Urothelium cell line (cell line): ENCODE measurements around the gene KRTAP10-3.
A peak's percentile ranks its signal among the peaks of the same experiment; 100 is the strongest.
"Not testable (repeated sequence)": the region's sequence is repeated elsewhere in the genome, so short reads cannot be mapped to it uniquely, and the experiment has no call there.

Experiments
- DNase-seq: peaks from one replicate; pipeline ENCODE4 v3.0.0; 2011; ENCODE audit warnings: low spot score, mixed read lengths
- FAIRE-seq: peaks from 2 replicates; lab custom pipeline; 2011; peaks lifted over from hg19 to GRCh38; lab: Jason Lieb, UNC

Gene KRTAP10-3

DNA sequence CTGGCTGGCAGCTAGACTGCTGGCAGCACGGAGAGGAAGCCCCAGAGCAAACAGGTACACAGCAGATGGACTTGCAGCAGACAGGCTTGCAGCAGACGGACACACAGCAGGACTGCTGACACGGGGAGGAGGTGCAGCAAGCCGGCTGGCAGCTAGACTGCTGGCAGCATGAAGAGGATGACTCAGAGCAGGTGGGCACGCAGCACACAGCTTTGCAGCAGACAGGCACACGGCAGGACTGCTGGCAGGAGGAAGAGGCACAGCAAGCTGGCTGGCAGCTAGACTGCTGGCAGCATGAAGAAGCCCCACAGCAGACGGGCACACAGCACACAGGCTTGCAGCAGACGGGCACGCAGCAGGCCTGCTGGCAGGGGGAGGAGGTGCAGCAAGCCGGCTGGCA, 7.8 kb downstream of the KRTAP10-3 start:
- peak; percentile 55 for FAIRE-seq
- DNase-seq, result no peak

DNA sequence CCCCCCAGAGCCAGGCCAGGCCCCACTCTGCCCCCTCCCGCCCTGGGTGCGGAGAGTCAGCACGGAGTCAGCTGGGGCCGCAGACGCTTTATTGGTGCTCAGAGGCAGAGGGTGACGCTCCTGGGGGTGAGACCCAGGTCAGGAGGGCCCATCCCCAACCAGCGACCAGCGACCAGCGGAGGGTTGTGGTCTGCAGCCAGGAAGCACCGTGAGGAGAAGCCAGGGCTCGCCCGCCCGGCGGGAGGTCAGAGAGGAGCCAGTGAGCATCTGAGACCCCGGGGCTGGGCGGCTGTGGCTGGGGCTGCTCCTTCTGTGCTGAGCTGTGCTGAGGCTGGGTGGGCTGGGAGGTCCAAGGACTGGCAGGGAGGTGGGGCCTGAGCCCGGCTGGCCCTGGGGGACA, 8.3 kb downstream of the KRTAP10-3 start:
- not testable (repeated sequence) for DNase-seq
- FAIRE-seq, result peak; percentile 92

DNA sequence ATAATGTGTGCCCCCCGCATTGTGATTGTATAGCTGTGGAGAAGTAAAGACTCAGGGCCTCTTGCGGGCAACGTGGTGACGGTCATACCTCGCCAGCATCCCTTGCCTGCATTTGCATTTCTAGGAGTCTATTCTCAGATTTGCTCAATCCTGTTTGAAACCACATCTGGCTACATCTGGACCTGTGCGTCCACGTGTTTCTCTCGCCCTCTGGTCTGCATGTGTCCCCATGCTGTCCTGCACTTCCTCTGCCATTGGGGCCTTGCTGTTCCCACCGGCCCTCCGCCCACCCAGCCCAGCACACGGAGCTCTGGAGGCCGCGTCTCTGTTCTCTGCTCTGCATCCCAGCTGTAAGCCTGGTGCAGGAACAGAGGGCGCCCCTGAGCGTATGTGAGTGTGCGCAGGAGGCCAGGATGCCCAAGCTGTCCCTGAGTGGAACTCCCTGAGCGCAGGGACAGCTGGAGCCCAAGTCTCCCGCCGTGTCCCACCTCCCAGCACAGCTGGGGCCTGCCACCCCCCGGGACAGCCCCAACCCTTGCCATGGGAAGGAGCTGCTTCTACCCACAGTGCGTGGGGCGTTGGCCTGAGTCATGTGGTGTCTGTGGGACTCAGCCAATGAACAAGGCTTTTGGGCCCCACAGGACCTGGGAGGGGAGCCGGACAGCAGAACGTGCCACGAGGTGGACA, 8.9 kb downstream of the KRTAP10-3 start:
- no peak for FAIRE-seq
- no peak for DNase-seq

DNA sequence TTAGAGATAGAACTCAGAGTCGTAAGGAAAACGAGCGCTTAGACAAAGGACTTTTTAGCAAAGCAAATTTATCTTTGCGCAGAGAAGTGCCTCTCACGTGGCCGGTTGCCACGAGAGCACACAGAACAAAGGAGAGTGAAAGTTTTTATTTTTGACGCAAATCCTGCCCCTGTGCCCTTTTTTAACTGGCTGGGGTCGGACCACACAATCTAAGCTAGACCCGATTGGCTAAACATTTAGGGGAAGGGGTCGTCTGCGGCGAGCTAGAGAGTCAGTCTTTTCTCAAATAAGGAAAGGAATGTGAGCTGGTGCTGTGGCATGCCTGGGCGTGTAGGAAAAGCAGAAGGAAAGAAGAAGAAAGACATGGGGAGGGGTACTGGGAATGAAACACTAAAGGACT, 9.7 kb downstream of the KRTAP10-3 start:
- no peak for DNase-seq

GRCh38 chr21:44548381-44548780, 10.2 kb downstream of the KRTAP10-3 start:
- FAIRE-seq (no peak), DNase-seq (no peak)

More for the DNA sequence above, 9.7 kb downstream of the KRTAP10-3 start:
- FAIRE-seq, result no peak

GRCh38 chr21:44547656-44548331, 10.8 kb downstream of the KRTAP10-3 start:
- DNase-seq (no peak), FAIRE-seq (no peak)

DNA sequence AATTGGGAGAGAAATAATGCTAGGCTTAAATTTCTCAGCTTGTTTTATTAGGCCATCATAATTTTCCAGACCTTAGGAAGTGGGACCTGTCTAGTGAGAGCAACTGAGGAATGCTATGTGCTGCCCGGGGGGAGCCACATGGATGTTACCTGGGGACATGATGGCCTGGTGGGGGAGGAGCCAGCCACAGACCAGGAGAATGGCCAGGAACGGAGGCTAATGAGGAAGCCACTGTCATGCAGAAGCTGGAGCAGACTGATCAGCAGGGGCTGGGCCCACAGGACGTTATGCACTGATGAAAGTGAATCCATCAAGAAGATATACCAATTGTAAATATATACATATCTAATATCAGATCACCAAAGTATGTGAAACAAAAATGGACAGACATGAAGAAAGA, 14.0 kb downstream of the KRTAP10-3 start:
- DNase-seq, result no peak

GRCh38 chr21:44542716-44543115, 15.9 kb downstream of the KRTAP10-3 start:
- DNase-seq (no peak), FAIRE-seq (no peak)

More for the DNA sequence above, 14.0 kb downstream of the KRTAP10-3 start:
- FAIRE-seq, result no peak

GRCh38 chr21:44540741-44541288, 17.8 kb downstream of the KRTAP10-3 start:
- no peak for FAIRE-seq

GRCh38 chr21:44539991-44540666, 18.5 kb downstream of the KRTAP10-3 start, which contains the start of gene KRTAP10-1:
KRTAP10-1 (minus strand) TSS chr21:44540195; CDS start chr21:44540150, 45 bp downstream.
- DNase-seq, result no peak
- FAIRE-seq, result no peak

More at GRCh38 chr21:44540741-44541288, 17.8 kb downstream of the KRTAP10-3 start:
- DNase-seq, result no peak

DNA sequence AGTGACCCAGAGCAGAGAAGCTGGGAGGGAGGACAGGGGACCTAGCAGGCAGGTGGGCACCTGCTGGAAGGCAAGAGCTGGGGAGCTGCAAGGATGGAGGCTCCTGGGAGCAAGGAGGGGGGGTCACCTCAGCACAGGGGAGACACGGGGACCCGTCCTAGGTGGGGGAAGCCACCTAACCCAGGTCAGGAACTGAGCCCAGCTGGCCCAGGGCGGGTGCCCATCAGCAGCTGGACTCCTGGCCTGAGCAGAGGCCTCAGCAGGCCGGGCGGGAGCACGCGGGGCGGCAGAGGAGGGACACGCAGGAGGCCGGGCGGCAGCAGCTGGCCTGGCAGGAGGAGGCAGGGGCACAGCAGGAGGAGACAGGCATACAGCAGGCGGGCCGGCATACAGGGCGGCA, 19.5 kb downstream of the KRTAP10-3 start:
- no peak for FAIRE-seq

GRCh38 chr21:44537930-44538911, 20.4 kb downstream of the KRTAP10-3 start:
- FAIRE-seq, result no peak
- DNase-seq, result no peak

More for the DNA sequence above, 19.5 kb downstream of the KRTAP10-3 start:
- DNase-seq, result no peak

DNA sequence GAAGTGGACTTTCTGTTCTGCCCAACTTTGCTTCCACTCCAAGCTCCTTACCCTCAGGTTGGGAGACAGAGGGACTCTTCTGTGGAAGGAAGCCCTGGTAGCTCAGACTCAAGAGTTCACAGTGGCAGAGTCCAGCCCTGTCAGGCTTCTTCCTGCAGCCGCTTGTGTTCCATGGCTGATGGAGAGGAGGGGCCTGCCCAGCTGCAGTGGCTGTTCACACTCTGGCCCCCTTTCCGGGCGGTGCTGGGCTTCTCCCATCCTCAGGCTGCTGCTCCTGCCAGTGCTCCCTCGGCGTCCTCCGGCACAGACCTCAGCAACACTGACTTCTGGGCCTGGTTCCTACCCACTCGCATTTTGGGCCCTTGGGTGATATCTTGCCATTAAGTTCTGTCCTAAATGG, 22.6 kb downstream of the KRTAP10-3 start:
- DNase-seq (no peak), FAIRE-seq (no peak)

DNA sequence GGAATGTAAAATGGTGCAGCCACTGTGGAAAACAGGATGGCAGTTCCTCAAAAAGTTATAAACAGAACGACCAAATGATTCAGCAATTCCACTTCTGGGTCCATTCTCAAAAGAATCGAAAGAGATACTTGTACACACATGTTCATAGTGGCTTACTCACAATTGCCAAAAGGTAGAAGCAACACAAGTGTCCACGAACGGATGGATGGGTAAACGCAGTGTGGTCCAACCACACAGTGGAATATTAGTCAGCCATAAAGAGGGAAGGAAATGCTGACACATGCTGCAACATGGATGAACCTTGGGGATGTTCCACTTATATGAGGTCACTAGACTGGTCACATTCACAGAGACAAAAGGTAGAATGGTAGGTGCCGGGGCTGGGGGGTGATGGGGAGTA, 23.9 kb downstream of the KRTAP10-3 start:
- FAIRE-seq, result no peak
- no peak for DNase-seq

DNA sequence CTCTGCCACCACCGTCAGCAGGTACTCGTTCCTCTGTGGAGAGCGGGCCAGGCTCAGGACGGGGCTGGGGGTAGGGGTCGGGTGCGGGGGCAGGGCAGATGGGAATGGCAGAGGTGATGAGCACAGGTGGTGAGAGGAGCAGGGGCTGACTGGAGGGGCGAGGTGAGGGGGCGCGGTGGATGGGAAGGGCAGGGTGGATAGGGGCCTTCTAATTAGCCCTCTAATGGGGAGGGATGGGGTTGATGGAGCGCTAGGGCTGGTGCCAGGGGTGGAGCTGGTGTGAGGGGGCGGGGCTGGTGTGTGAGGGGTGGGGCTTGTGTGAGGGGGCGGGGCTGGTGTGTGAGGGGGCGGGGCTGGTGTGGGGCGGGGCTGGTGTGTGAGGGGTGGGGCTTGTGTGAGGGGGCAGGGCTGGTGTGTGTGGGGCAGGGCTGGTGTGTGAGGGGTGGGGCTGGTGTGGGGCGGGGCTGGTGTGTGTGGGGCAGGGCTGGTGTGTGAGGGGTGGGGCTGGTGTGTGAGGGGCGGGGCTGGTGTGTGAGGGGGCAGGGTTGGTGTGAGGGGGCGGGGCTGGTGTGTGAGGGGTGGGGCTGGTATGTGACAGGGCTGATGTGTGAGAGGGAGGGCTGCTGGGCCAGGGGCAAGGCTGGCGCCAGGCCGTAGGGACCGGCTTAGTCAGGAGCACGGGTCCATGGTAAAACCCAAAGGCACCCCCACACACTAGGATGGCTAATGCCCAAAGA, 24.5 kb downstream of the KRTAP10-3 start:
- DNase-seq, result no peak
- FAIRE-seq, result no peak

DNA sequence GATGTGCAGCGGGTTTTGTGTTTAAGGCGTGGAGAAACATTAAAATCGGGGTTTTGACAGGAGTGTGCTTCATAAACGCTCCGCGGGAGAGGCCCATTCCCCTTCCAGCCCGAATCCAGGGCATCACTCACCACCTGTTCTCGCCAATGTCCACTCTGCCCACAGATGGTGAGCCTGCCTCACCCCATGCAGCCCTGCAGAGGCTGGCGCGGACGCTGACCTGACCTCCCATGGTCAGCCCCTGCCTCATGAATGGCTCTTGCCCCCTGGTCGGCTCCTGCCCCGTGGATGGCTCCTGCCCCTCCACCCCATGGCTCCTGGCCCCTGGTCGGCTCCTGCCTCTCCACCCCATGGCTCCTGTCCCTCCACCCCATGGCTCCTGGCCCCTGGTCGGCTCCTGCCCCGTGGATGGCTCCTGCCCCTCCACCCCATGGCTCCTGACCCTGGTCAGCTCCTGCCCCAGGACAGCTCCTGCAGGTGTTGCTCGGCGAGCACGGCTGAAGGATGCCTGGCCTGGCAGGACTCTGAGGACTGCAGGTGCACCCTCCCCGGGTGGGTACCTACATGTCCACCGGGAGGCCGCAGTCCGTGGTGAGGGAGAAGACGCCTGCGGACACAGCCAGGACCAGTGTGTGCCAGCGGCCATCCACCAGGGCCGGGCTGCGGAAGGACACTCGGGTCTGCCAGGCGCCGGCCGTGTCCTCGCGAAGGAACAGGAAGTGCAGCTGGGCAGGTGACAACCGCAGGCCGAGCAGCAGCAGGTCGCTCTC, 25.3 kb downstream of the KRTAP10-3 start:
- FAIRE-seq (no peak), DNase-seq (no peak)

- FAIRE-seq (no peak), DNase-seq (no peak)
Observed at GRCh38 chr21:44532712-44533111, 25.9 kb downstream of the KRTAP10-3 start.

DNA sequence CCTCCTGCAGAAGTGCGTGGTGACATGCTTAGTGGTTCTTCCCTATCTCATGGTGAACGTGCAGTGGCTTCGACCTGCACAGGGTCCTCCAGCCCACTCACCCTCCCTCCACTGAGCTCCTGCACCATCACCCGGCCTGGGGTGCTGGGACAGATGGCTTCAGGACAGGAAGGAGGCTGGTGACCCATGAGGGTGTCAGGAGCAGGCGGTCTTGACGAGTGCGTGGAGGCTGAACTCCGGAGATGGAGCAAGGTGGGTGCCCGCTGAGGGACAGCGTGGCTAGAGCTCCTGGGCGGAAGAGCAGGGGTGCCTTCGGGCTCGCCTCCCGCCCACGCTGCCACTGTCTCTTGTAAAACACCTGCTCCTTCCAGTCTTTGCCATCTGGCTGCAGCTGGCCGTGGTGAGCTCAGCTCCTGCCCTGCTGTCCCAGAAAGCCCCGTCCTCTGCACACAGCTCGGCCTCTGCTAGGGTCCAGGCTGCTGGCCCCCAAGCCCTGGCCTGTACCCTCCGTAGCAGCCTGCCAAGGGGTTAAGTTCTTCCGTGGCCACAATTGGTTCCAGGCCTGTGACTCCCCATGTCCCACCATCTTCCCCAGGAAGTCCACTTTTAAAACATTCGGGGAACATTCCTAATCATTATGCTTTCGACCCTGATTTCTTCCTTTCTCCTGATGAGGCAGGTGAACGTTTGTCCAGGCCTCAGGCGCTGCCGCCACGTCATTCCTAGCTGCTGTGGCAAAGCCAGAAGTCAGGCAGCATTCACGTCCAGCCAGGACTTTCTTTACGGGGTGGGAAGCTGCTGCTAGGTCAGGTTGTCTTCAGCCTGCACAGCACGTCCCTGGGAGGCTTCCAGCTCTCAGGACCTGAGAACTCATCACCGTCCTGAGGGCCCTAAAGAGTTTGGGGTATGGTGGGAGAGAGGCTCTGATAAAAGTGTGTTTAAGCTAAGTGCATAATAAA, 26.7 kb downstream of the KRTAP10-3 start:
- no peak for DNase-seq
- FAIRE-seq, result no peak
